Esophagus muscularis mucosa (tissue), 3 donors: Measurements from ENCODE around the gene DHPS.

Experiments
- CTCF ChIP-seq, 3 experiments: fragments of 200-600 bp in 2 of 3; fragments of 450-650 bp in 1 of 3; sonication (generic) in 2 of 3; IDR thresholded peaks; one replicate each; pipeline ENCODE4 v1.5.1; 2017 to 2019; ENCODE audit warnings: antibody characterized with exemption in 3 of 3, mild to moderate bottlenecking in 2 of 3, moderate library complexity in 1 of 3
- POLR2A ChIP-seq: fragments of 450-650 bp; IDR thresholded peaks from one replicate; pipeline ENCODE4 v1.6.1; 2017; ENCODE audit warnings: antibody characterized with exemption, moderate library complexity, mild to moderate bottlenecking, low read depth
- POLR2AphosphoS5 ChIP-seq, 2 donors: sonication (generic); formaldehyde crosslinking; IDR thresholded peaks; one replicate each; pipeline ENCODE4 v1.6.1; 2017; ENCODE audit warnings: antibody characterized with exemption in 2 of 2

GRCh38 chr19:12629215-12629614, 52.5 kb downstream of the DHPS start:
- no peak for TF ChIP-seq CTCF (IDR thresholded peaks at IDR 0.05)
- no peak for TF ChIP-seq POLR2AphosphoS5 (IDR thresholded peaks at IDR 0.05)
- TF ChIP-seq POLR2A = no peak
